Peyer's patch (tissue), 4 donors: ENCODE measurements around the gene MTMR10.

ENCODE experiments used
- CTCF ChIP-seq, 6 experiments: fragments of 450-650 bp in 4 of 6; fragments of 200-600 bp in 2 of 6; sonication (generic) in 1 of 6; IDR thresholded peaks; one replicate each; pipeline ENCODE4 v1.5.1; 2017 to 2019; ENCODE audit warnings: antibody characterized with exemption in 6 of 6, mild to moderate bottlenecking in 3 of 6, moderate library complexity in 1 of 6
- POLR2A ChIP-seq, 2 donors: fragments of 450-650 bp; IDR thresholded peaks; one replicate each; pipeline ENCODE4 v1.5.1; 2017; ENCODE audit warnings: antibody characterized with exemption in 2 of 2, mild to moderate bottlenecking in 2 of 2, moderate library complexity in 2 of 2

GRCh38 chr15:30956216-30957124 lies 35.0 kb downstream of the MTMR10 start:
- TF ChIP-seq CTCF (IDR thresholded peaks at IDR 0.05), result no peak
- TF ChIP-seq POLR2A (IDR thresholded peaks at IDR 0.05), result no peak
